ENCODE data around the gene PTPRN2.
"Not testable (repeated sequence)": the region's sequence is repeated elsewhere in the genome, so short reads cannot be mapped to it uniquely, and the experiment has no call there.

PTPRN2 gene

DNA sequence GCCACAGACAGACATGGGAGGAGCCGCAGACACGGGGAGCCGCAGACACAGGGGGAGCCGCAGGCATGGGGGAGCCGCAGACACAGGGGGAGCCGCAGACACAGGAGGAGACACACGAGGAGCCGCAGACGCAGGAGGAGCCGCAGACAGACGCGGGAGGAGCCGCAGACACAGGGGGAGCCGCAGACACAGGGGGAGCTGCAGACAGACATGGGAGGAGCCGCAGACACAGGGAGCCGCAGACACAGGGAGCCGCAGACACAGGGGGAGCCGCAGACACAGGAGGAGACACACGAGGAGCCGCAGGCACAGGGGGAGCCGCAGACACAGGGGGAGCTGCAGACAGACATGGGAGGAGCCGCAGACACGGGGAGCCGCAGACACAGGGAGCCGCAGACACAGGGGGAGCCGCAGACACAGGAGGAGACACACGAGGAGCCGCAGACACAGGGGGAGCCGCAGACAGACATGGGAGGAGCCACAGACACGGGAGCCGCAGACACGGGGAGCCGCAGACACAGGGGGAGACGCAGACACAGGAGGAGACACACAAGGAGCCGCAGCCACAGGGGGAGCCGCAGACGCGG lies 313.8 kb downstream of the PTPRN2 start:
- not testable (repeated sequence) for H3K9ac ChIP-seq (ENCODE audit: low read depth in 1 of 2, low read length in 2 of 2); H3K27ac ChIP-seq (ENCODE audit: low read depth in 2 of 2, low read length in 2 of 2); H3K36me3 ChIP-seq (ENCODE audit: control insufficient read depth in 2 of 2, insufficient read depth in 2 of 2, low read length in 2 of 2); H3K4me3 ChIP-seq (ENCODE audit: low read length in 2 of 2); H3K27me3 ChIP-seq (ENCODE audit: control insufficient read depth in 2 of 2, insufficient read depth in 2 of 2, low read length in 2 of 2); H3K9me3 ChIP-seq (ENCODE audit: control insufficient read depth in 2 of 2, low read length in 2 of 2)
- H3K4me1 ChIP-seq (ENCODE audit: control insufficient read depth in 2 of 2, insufficient read depth in 2 of 2, low read length in 2 of 2): peaks cover 0 to 12% of the 10 kb centered on the region in 2 donors

DNA sequence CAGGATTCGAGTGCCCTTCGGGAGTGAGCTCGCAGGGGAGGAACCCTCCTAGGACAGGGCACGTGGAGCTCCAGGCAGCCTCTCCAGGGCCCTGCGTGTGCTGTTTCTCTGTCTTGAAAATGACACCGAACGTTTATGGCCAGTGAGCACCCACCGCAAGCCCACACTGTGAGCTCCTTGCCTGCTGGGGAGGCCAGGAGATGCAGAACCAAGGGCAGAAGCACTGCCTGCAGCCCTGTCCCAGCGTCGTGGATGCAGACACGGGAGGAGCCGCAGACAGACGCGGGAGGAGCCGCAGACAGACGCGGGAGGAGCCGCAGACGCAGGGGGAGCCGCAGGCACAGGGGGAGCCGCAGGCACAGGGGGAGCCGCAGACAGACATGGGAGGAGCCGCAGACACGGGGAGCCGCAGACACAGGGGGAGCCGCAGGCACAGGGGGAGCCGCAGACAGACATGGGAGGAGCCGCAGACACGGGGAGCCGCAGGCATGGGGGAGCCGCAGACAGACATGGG lies 314.4 kb downstream of the PTPRN2 start:
- Histone ChIP-seq H3K27me3 (ENCODE audit: control insufficient read depth in 2 of 2, insufficient read depth in 2 of 2, low read length in 2 of 2) (no peaks in the 10 kb centered on the region), H3K4me3 (ENCODE audit: low read length in 2 of 2) (no peak overlapping the region), H3K4me1 (ENCODE audit: control insufficient read depth in 2 of 2, insufficient read depth in 2 of 2, low read length in 2 of 2) (peaks cover 0 to 12% of the 10 kb centered on the region in 2 donors), H3K36me3 (ENCODE audit: control insufficient read depth in 2 of 2, insufficient read depth in 2 of 2, low read length in 2 of 2) (no peaks in the 10 kb centered on the region), H3K27ac (ENCODE audit: low read depth in 2 of 2, low read length in 2 of 2) (no peak overlapping the region), H3K9ac (ENCODE audit: low read depth in 1 of 2, low read length in 2 of 2) (no peak overlapping the region), H3K9me3 (ENCODE audit: control insufficient read depth in 2 of 2, low read length in 2 of 2) (no peaks in the 10 kb centered on the region)

DNA sequence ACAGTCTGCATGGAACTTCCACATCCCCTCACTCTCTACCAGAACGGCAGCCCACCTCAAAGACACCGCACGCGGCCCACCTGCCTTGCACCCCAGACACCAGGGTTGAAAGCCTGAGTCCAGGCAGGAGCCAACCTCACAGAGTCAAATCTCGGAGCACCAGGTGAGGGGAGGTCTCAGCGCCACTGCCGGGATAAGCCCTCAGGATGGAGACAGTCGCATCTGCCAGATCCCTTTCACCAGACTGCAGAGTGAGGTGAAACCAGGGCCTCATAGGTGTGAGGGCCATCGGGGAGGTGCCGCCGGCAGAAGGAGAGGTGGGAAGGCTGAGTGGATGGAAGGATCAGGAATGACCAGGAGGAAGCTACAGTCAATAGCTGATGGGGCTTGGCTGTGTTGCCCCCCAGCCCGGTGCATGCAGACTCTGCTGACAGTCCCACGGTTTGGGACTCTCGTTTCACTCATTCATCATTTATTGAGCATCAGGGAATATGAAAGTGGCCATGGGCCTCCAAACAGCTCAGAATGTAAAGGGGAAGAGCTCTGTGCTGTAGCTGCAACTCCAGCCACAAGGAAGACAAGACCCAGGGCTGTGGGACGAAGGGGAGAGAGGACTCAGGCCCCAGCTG lies 315.0 kb downstream of the PTPRN2 start:
- Histone ChIP-seq H3K27ac (ENCODE audit: low read depth in 2 of 2, low read length in 2 of 2) (no peak overlapping the region), H3K4me3 (ENCODE audit: low read length in 2 of 2) (no peak overlapping the region), H3K4me1 (ENCODE audit: control insufficient read depth in 2 of 2, insufficient read depth in 2 of 2, low read length in 2 of 2) (peaks cover 0 to 15% of the 10 kb centered on the region in 2 donors), H3K9me3 (ENCODE audit: control insufficient read depth in 2 of 2, low read length in 2 of 2) (no peaks in the 10 kb centered on the region), H3K9ac (ENCODE audit: low read depth in 1 of 2, low read length in 2 of 2) (no peak overlapping the region), H3K36me3 (ENCODE audit: control insufficient read depth in 2 of 2, insufficient read depth in 2 of 2, low read length in 2 of 2) (no peaks in the 10 kb centered on the region), H3K27me3 (ENCODE audit: control insufficient read depth in 2 of 2, insufficient read depth in 2 of 2, low read length in 2 of 2) (no peaks in the 10 kb centered on the region)

DNA sequence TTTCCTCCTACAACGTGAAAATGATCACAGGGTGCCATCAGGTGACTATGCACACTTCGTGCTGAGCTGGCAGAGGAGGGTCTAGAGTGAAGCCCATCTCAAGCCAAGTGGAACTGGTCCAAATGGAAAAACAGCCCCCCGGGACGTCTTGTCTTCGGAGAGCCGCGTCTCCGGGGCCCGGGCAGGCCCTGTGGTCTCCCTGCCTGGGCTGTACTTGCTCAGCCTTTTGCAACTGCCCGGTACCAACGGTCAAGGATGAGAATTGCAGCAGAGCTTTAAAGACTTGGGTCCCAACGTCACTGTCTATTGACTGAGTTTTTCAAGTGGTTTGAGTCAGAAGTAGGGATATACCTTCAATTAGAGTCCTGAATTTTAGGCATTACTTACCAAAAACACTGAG lies 315.5 kb downstream of the PTPRN2 start:
- Histone ChIP-seq H3K27me3 (ENCODE audit: control insufficient read depth in 2 of 2, insufficient read depth in 2 of 2, low read length in 2 of 2) (no peaks in the 10 kb centered on the region), H3K9me3 (ENCODE audit: control insufficient read depth in 2 of 2, low read length in 2 of 2) (no peaks in the 10 kb centered on the region), H3K27ac (ENCODE audit: low read depth in 2 of 2, low read length in 2 of 2) (no peak overlapping the region), H3K4me3 (ENCODE audit: low read length in 2 of 2) (no peak overlapping the region), H3K36me3 (ENCODE audit: control insufficient read depth in 2 of 2, insufficient read depth in 2 of 2, low read length in 2 of 2) (no peaks in the 10 kb centered on the region), H3K4me1 (ENCODE audit: control insufficient read depth in 2 of 2, insufficient read depth in 2 of 2, low read length in 2 of 2) (peaks cover under 1 to 20% of the 10 kb centered on the region in 2 donors), H3K9ac (ENCODE audit: low read depth in 1 of 2, low read length in 2 of 2) (no peak overlapping the region)

DNA sequence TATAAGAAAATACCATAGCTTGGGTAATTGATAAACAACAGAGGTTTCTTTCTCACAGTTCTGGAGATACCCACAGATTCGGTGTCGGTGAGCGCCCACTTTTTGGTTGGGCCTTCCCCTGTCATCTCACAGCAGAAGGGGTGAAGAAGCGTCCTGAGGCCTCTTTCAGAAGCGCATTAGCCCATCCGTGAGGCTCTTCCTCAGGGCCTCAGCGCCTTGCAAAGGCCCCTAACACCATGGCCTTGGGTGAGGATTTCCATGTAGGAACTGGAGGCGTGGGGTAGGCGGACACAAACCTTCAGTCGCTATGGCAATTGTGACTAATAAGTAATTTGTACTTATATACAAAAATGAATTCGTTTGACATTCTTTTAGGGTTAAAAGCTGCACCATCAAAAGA lies 316.0 kb downstream of the PTPRN2 start:
- H3K9me3 ChIP-seq (ENCODE audit: control insufficient read depth in 2 of 2, low read length in 2 of 2): no peaks in the 10 kb centered on the region
- H3K36me3 ChIP-seq (ENCODE audit: control insufficient read depth in 2 of 2, insufficient read depth in 2 of 2, low read length in 2 of 2): no peaks in the 10 kb centered on the region

DNA sequence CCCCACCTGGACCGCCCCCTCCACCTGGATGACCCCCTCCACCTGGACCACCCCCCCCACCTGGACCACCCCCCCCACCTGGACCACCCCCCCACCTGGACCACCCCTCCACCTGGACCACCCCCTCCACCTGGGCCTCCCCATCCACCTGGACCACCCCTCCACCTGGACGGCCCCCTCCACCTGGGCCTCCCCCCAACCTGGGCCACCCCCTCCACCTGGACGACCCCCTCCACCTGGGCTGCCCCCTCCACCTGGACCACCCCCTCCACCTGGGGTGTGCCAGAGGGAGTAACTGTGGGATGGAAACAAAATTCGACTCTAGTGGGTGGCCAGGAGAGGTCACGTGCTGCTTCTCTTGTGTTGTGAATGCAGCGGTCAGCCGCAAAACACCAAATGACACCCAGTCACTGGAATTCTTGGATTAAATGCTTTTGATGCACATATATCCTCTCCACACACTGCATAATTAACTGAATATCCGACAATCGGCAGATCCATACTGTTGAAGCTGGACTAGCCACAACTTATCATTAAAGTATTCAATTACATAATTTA lies 316.7 kb downstream of the PTPRN2 start:
- Histone ChIP-seq H3K4me3 (ENCODE audit: low read length in 2 of 2) (no peak overlapping the region), H3K9ac (ENCODE audit: low read depth in 1 of 2, low read length in 2 of 2) (no peak overlapping the region), H3K36me3 (ENCODE audit: control insufficient read depth in 2 of 2, insufficient read depth in 2 of 2, low read length in 2 of 2) (no peaks in the 10 kb centered on the region), H3K27ac (ENCODE audit: low read depth in 2 of 2, low read length in 2 of 2) (no peak overlapping the region), H3K4me1 (ENCODE audit: control insufficient read depth in 2 of 2, insufficient read depth in 2 of 2, low read length in 2 of 2) (peaks cover 4 to 25% of the 10 kb centered on the region in 2 donors), H3K9me3 (ENCODE audit: control insufficient read depth in 2 of 2, low read length in 2 of 2) (no peaks in the 10 kb centered on the region), H3K27me3 (ENCODE audit: control insufficient read depth in 2 of 2, insufficient read depth in 2 of 2, low read length in 2 of 2) (no peaks in the 10 kb centered on the region)

More for the DNA sequence above, 316.0 kb downstream of the PTPRN2 start:
- peaks cover 4 to 25% of the 10 kb centered on the region in 2 donors for H3K4me1 ChIP-seq (ENCODE audit: control insufficient read depth in 2 of 2, insufficient read depth in 2 of 2, low read length in 2 of 2)
- no peak overlapping the region for H3K27ac ChIP-seq (ENCODE audit: low read depth in 2 of 2, low read length in 2 of 2)
- no peak overlapping the region for H3K4me3 ChIP-seq (ENCODE audit: low read length in 2 of 2)
- H3K27me3 ChIP-seq (ENCODE audit: control insufficient read depth in 2 of 2, insufficient read depth in 2 of 2, low read length in 2 of 2): no peaks in the 10 kb centered on the region
- no peak overlapping the region for H3K9ac ChIP-seq (ENCODE audit: low read depth in 1 of 2, low read length in 2 of 2)

DNA sequence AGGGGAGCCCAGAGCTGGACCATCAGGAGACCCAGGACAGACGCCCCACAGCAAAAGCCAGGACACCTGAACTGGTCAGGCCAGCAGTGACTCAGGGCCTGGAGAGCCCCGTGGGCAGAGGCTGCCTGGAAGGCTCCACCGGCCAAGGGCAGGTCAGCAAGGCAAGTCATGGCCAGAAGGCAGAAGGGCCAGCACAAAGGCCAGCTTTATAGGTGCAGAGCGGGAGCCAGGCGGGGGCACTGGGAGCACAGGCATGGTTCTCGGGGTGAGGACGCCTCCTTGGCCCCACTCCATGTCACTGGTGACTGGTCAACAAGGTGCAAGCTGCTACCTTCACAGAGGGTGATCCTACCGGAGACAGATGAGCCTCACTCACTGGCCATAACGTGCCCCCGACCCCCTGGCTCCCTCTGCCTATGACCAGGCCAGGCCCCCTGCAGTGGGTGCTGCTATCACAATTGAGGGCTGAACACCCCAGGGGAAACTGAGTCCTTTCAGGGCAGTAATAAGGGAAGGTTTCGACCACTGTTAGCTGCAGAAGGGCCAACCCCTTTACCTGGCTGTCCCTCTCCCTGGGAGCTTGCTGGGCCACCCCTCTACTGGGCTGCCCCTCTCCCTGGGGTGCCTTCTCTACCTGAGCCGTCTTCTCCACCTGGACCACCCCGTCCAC lies 317.4 kb downstream of the PTPRN2 start:
- no peaks in the 10 kb centered on the region for H3K9me3 ChIP-seq (ENCODE audit: control insufficient read depth in 2 of 2, low read length in 2 of 2)
- peaks cover 4 to 25% of the 10 kb centered on the region in 2 donors for H3K4me1 ChIP-seq (ENCODE audit: control insufficient read depth in 2 of 2, insufficient read depth in 2 of 2, low read length in 2 of 2)
- no peaks in the 10 kb centered on the region for H3K27me3 ChIP-seq (ENCODE audit: control insufficient read depth in 2 of 2, insufficient read depth in 2 of 2, low read length in 2 of 2)

DNA sequence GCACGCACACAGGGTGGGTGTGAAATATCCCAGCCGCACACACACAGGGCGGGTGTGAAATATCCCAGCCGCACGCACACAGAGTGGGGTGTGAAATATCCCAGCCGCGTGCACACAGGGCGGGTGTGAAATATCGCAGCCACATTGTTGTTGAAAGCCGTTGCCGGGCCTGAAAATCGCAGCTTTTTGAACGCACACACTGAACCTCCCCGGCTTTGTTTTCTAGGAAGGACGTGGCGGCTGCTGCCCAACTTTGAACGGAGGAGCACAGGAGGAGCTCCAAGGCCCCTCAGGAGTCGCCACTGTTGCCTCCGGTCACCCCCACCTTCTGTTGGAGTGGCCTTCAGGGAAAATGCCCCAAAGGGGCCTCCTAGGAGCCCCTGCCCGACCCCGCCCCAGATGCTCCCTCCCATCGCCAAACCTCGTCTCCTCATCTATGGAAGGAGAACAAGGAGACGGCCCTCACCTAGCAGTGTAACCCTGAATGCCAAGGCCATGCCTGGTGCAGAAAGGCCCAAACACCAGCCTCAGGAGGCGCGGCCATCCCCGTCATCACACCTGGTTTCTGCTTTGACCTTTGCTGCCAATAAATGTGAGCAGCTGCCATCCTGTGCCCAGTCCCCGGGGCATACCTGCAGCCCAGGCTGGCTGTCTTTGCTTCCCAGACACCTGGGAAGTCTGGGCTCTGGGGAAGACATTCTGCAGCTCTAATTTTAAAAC lies 318.6 kb downstream of the PTPRN2 start:
- H3K27me3 ChIP-seq (ENCODE audit: control insufficient read depth in 2 of 2, insufficient read depth in 2 of 2, low read length in 2 of 2): no peaks in the 10 kb centered on the region
- no peak overlapping the region for H3K27ac ChIP-seq (ENCODE audit: low read depth in 2 of 2, low read length in 2 of 2)
- peaks cover 4 to 37% of the 10 kb centered on the region in 2 donors for H3K4me1 ChIP-seq (ENCODE audit: control insufficient read depth in 2 of 2, insufficient read depth in 2 of 2, low read length in 2 of 2)
- no peaks in the 10 kb centered on the region for H3K9me3 ChIP-seq (ENCODE audit: control insufficient read depth in 2 of 2, low read length in 2 of 2)
- no peak overlapping the region for H3K4me3 ChIP-seq (ENCODE audit: low read length in 2 of 2)
- no peaks in the 10 kb centered on the region for H3K36me3 ChIP-seq (ENCODE audit: control insufficient read depth in 2 of 2, insufficient read depth in 2 of 2, low read length in 2 of 2)
- H3K9ac ChIP-seq (ENCODE audit: low read depth in 1 of 2, low read length in 2 of 2): no peak overlapping the region

More for the DNA sequence above, 317.4 kb downstream of the PTPRN2 start:
- H3K9ac ChIP-seq (ENCODE audit: low read depth in 1 of 2, low read length in 2 of 2): no peak overlapping the region
- H3K27ac ChIP-seq (ENCODE audit: low read depth in 2 of 2, low read length in 2 of 2): no peak overlapping the region
- H3K4me3 ChIP-seq (ENCODE audit: low read length in 2 of 2): no peak overlapping the region
- no peaks in the 10 kb centered on the region for H3K36me3 ChIP-seq (ENCODE audit: control insufficient read depth in 2 of 2, insufficient read depth in 2 of 2, low read length in 2 of 2)

DNA sequence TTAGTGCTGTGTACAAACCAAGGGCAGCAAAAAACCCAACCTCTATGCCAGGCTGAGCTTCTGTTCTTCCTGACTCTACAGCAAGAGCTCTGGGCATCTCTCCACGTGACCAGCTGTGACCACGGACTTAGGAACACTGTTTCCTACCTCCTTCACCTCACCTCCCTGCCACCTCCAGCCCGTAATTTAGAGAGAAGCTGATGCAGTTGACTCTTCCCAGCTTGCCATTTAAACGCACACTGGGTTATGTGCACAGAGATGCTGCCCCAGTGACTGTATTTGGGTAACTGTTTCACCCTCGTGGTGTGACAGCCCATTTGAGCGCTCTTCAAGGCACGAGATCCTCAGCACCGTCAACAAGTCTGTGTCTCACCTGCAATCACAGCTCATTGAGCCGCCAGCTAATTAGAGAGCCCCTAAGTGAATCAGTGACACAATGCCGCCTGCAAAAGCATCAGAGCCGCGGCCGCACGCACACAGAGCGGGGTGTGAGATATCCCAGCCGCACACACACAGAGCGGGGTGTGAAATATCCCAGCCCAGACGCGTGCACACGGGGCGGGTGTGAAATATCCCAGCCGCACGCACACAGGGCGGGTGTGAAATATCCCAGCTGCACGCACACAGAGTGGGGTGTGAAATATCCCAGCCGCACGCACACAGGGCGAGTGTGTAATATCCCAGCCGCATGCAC lies 319.7 kb downstream of the PTPRN2 start:
- Histone ChIP-seq H3K9me3 (ENCODE audit: control insufficient read depth in 2 of 2, low read length in 2 of 2) (no peaks in the 10 kb centered on the region), H3K27me3 (ENCODE audit: control insufficient read depth in 2 of 2, insufficient read depth in 2 of 2, low read length in 2 of 2) (no peaks in the 10 kb centered on the region), H3K36me3 (ENCODE audit: control insufficient read depth in 2 of 2, insufficient read depth in 2 of 2, low read length in 2 of 2) (no peaks in the 10 kb centered on the region), H3K4me1 (ENCODE audit: control insufficient read depth in 2 of 2, insufficient read depth in 2 of 2, low read length in 2 of 2) (peaks cover 13 to 48% of the 10 kb centered on the region in 2 donors), H3K27ac (ENCODE audit: low read depth in 2 of 2, low read length in 2 of 2) (peak overlapping the region in 1 of 2 donors; percentile 60), H3K4me3 (ENCODE audit: low read length in 2 of 2) (no peak overlapping the region), H3K9ac (ENCODE audit: low read depth in 1 of 2, low read length in 2 of 2) (no peak overlapping the region)
